Upper lobe of left lung (tissue), 6 donors: Measurements from ENCODE around the gene ESYT2. TPM values are rescaled to one million over a fixed set of nuclear protein-coding genes. Genes with fewer than 3 reads are reported as not detected.
"Not testable (repeated sequence)": the region's sequence is repeated elsewhere in the genome, so short reads cannot be mapped to it uniquely, and the experiment has no call there.

ENCODE experiments used
- ATAC-seq, 2 donors: fragments of 200-7000 bp; cut with Tn5 transposase; one replicate each; pipeline ENCODE4 v1.9.1; 2022; ENCODE audit warnings: mild to moderate bottlenecking in 2 of 2, moderate library complexity in 2 of 2; ENCODE audit not compliant: low FRiP score in 2 of 2
- DNase-seq, 2 donors: peaks; one replicate each; pipeline ENCODE4 v3.0.0-alpha.2; 2019 to 2020
- H3K27ac ChIP-seq, 4 donors: fragments of 200-600 bp; sonication (generic); one replicate each; pipeline ENCODE4 v1.5.1; 2016 to 2019
- H3K27me3 ChIP-seq, 4 donors: fragments of 200-600 bp; sonication (generic); one replicate each; pipeline ENCODE4 v1.5.1; 2017 to 2019
- H3K36me3 ChIP-seq, 4 donors: fragments of 200-600 bp; sonication (generic); one replicate each; pipeline ENCODE4 v1.5.1; 2016 to 2019
- H3K4me1 ChIP-seq, 4 donors: fragments of 200-600 bp; sonication (generic); one replicate each; pipeline ENCODE4 v1.5.1; 2018 to 2019
- H3K4me3 ChIP-seq, 4 donors: fragments of 200-600 bp; sonication (generic); one replicate each; pipeline ENCODE4 v1.5.1; 2017 to 2019; ENCODE audit warnings: mild to moderate bottlenecking in 2 of 4, moderate library complexity in 1 of 4
- H3K9me3 ChIP-seq, 4 donors: fragments of 200-600 bp; sonication (generic); one replicate each; pipeline ENCODE4 v1.5.1; 2018 to 2019
- EP300 ChIP-seq, 4 donors: sonication (generic); formaldehyde crosslinking; IDR thresholded peaks; one replicate each; pipeline ENCODE4 v1.5.1; 2017; ENCODE audit warnings: antibody characterized with exemption in 4 of 4, control low read depth in 2 of 4
- POLR2A ChIP-seq, 4 donors: fragments of 450-650 bp; IDR thresholded peaks; one replicate each; pipeline ENCODE4 v1.5.1; 2016 to 2017; ENCODE audit warnings: antibody characterized with exemption in 4 of 4, mild to moderate bottlenecking in 2 of 4
- POLR2AphosphoS5 ChIP-seq, 2 donors: sonication (generic); formaldehyde crosslinking; IDR thresholded peaks; one replicate each; pipeline ENCODE4 v1.5.1; 2017; ENCODE audit warnings: antibody characterized with exemption in 2 of 2
- WGBS, 2 donors: methylation state at CpG; one replicate each; pipeline ENCODE4 v1.1.5; 2017 to 2018; 5-methylcytosine and 5-hydroxymethylcytosine counted together
- total RNA-seq, 6 donors: library from RNA; depleted of rRNA in 4 of 6; stranded (reverse); fragments of >200 nt in 4 of 6; gene quantifications; one replicate each; pipeline versions ENCODE4 v1.1.0 to v1.2.1, GENCODE V29; 2016 to 2021
- TF ChIP-seq, protein P1 (sequence below), 6 experiments: fragments of 450-650 bp in 4 of 6; fragments of 200-600 bp in 2 of 6; sonication (generic) in 2 of 6; IDR thresholded peaks; one replicate each; pipeline ENCODE4 v1.5.1; 2016 to 2019; ENCODE audit warnings: antibody characterized with exemption in 6 of 6
- donor health status: DM: no; HTN: no; CAD: no; lungs with moderate emphysema.
- donor health status: DM: no; HTN: yes; CAD: no; lungs with severe emphysema.

The ESYT2 gene, protein sequence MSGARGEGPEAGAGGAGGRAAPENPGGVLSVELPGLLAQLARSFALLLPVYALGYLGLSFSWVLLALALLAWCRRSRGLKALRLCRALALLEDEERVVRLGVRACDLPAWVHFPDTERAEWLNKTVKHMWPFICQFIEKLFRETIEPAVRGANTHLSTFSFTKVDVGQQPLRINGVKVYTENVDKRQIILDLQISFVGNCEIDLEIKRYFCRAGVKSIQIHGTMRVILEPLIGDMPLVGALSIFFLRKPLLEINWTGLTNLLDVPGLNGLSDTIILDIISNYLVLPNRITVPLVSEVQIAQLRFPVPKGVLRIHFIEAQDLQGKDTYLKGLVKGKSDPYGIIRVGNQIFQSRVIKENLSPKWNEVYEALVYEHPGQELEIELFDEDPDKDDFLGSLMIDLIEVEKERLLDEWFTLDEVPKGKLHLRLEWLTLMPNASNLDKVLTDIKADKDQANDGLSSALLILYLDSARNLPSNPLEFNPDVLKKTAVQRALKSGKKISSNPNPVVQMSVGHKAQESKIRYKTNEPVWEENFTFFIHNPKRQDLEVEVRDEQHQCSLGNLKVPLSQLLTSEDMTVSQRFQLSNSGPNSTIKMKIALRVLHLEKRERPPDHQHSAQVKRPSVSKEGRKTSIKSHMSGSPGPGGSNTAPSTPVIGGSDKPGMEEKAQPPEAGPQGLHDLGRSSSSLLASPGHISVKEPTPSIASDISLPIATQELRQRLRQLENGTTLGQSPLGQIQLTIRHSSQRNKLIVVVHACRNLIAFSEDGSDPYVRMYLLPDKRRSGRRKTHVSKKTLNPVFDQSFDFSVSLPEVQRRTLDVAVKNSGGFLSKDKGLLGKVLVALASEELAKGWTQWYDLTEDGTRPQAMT
- total RNA-seq = 100 to 1,000 TPM in 2 of 6 donors, 10 to 100 TPM in 4; 60.7 to 115 (median 74.7) TPM

DNA sequence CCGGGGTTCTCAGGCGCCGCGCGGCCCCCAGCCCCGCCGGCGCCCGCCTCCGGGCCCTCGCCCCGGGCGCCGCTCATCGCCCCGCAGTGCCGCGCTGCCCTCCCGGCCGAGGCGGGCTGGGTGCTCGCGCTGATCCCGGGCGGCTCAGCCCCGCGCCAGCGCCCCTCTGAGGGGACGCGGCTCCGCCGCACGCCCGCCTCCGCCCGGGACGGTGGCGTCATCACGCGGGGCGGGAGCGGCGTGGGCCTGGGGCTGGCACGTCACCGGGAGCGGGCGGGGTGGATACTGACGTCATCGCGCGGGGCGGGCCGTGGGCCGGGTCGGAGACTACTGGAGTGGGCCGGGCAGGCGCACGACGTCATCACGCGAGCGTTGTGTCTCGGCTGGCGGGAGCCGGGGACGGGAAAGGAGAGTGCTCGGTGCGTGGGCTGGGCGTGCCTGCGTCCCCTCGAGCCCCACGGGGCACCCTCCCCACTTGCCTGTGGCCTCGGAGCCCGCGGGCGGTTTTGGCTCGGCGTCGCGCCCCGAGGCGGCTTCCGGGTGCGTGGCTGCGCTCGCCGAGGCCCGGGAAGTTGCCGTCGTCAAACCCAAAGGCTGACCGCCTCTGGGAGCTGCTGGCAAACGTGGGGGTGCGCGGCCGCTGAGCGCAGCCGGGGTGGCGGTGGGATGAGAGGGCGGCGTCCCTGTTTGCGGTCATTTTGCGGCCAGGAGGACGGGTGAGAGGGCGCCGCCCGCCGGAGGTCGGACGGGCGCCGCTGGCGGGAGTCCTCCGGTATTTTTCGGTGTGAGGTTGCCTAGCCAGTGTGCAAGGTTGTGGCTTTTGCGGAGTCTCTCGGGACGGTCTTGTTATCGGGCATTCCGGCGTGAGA lies at the start of gene ESYT2:
Gene ESYT2 (minus strand): TSS at position 168 of the 869 bp plus-strand sequence. CDS start 91 bp downstream, at position 77.
- Histone ChIP-seq H3K4me3 (peak within 1 kb of the TSS; percentile 86 to 93 (median 88)), H3K4me1 (peaks cover 17 to 26% (median 19%) of the 10 kb centered on the region in 4 donors), H3K9me3 (no peaks in the 10 kb centered on the region), H3K36me3 (peaks cover 0 to 14% (median 0%) of the 10 kb centered on the region in 4 donors), H3K27ac (peak within 1 kb of the TSS; percentile 96 to 100 (median 98)), H3K27me3 (no peaks in the 10 kb centered on the region)
- WGBS, 2 donors = 1% methylated on average over 13 to 35 of the region's 120 CpGs
- TF ChIP-seq, protein P1, sequence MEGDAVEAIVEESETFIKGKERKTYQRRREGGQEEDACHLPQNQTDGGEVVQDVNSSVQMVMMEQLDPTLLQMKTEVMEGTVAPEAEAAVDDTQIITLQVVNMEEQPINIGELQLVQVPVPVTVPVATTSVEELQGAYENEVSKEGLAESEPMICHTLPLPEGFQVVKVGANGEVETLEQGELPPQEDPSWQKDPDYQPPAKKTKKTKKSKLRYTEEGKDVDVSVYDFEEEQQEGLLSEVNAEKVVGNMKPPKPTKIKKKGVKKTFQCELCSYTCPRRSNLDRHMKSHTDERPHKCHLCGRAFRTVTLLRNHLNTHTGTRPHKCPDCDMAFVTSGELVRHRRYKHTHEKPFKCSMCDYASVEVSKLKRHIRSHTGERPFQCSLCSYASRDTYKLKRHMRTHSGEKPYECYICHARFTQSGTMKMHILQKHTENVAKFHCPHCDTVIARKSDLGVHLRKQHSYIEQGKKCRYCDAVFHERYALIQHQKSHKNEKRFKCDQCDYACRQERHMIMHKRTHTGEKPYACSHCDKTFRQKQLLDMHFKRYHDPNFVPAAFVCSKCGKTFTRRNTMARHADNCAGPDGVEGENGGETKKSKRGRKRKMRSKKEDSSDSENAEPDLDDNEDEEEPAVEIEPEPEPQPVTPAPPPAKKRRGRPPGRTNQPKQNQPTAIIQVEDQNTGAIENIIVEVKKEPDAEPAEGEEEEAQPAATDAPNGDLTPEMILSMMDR (IDR thresholded peaks at IDR 0.05) = peak in 4 of 6 experiments; percentile 30 to 51 (median 46)
- TF ChIP-seq POLR2AphosphoS5 (IDR thresholded peaks at IDR 0.05) = peak; percentile 98 to 99
- peak; percentile 81 to 99 (median 98) for TF ChIP-seq POLR2A (IDR thresholded peaks at IDR 0.05)
- peak in 2 of 4 donors; percentile 54 to 92 for TF ChIP-seq EP300 (IDR thresholded peaks at IDR 0.05)
- peak; percentile 96 to 97 for ATAC-seq
- DNase-seq = peak; percentile 98 to 100

DNA sequence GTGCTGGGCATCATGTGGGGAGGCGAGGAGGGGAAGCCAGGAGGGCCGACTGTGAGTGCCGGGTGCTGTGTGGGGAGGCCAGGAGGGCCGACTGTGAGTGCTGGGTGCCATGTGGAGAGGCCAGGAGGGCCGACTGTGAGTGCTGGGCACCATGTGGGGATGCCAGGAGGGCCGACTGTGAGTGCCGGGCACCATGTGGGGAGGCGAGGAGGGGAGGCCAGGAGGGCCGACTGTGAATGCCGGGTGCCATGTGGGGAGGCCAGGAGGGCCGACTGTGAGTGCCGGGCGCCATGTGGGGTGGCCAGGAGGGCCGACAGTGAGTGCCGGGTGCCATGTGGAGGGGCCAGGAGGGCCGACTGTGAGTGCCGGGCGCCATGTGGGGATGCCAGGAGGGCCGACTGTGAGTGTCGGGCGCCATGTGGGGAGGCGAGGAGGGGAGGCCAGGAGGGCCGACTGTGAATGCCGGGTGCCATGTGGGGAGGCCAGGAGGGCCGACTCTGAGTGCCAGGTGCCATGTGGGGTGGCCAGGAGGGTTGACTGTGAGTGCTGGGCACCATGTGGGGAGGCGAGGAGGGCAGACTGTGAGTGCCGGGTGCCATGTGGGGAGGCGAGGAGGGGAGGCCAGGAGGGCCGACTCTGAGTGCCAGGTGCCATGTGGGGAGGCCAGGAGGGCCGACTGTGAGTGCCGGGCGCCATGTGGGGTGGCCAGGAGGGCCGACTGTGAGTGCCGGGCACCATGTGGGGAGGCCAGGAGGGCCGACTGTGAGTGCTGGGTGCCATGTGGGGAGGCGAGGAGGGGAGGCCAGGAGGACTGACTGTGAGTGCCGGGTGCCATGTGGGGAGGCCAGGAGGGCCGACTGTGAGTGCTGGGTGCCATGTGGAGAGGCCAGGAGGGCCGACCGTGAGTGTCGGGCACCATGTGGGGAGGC lies 49.1 kb upstream of the ESYT2 start:
- not testable (repeated sequence) for H3K4me1 ChIP-seq, H3K27me3 ChIP-seq, ATAC-seq, H3K4me3 ChIP-seq, H3K27ac ChIP-seq, DNase-seq, H3K9me3 ChIP-seq
- 93 to 94% methylated on average over 40 to 41 of the region's 41 CpGs for whole genome bisulfite sequencing, 2 donors
- H3K36me3 ChIP-seq = peaks cover 8 to 82% (median 40%) of the 10 kb centered on the region in 4 donors

DNA sequence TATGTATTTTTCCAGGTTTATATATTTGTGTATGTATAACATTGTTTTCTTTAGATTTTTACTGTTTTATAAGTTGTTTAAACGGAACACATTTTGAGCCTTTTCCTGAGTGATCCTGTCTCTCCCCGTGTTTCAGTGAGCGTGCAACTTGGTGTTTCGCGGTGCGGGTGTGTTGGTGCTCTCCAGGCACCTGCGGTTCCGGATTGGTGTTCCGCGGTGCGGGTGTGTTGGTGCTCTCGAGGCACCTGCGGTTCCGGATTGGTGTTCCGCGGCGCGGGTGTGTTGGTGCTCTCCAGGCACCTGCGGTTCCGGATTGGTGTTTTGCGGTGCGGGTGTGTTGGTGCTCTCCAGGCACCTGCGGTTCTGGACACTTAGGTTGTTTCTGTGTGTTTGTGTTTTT lies 47.7 kb upstream of the ESYT2 start:
- H3K9me3 ChIP-seq = no peaks in the 10 kb centered on the region
- DNase-seq = peak in 1 of 2 donors; percentile 58
- ATAC-seq = no peak
- H3K27ac ChIP-seq = no peak overlapping the region
- no peak for TF ChIP-seq POLR2A (IDR thresholded peaks at IDR 0.05)
- no peaks in the 10 kb centered on the region for H3K4me1 ChIP-seq
- H3K36me3 ChIP-seq = peaks cover 8 to 88% (median 46%) of the 10 kb centered on the region in 4 donors
- no peaks in the 10 kb centered on the region for H3K27me3 ChIP-seq
- no peak overlapping the region for H3K4me3 ChIP-seq
- 95 to 99% methylated on average over 23 of the region's 23 CpGs for WGBS, 2 donors

DNA sequence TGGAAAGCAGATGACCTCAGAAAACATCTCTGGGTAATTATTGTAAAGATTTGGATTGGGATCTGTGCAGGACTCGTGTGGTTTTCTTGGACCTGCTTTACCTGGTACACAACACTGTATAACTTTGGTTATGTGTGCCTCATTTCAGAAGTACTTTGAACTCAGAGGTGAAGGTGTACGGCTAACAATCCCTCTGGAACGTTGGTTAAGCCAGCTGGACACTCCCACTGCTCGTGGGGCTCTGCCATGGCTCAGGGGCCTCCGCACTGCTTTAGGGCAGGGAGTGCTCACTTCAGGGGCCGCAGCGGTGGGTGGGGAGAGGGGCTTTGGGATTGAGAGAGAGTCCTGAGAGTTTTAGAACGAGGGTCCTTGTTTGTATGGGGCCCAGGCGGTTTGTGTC lies 40.6 kb upstream of the ESYT2 start:
- 93 to 95% methylated on average over 7 to 9 of the region's 9 CpGs for WGBS, 2 donors
- no peak for DNase-seq
- no peak overlapping the region for H3K27ac ChIP-seq
- no peak overlapping the region for H3K4me3 ChIP-seq
- no peak for ATAC-seq
- peaks cover 4 to 41% (median 22%) of the 10 kb centered on the region in 4 donors for H3K36me3 ChIP-seq
- no peaks in the 10 kb centered on the region for H3K9me3 ChIP-seq
- peaks cover 3 to 11% (median 9%) of the 10 kb centered on the region in 4 donors for H3K4me1 ChIP-seq
- TF ChIP-seq EP300 (IDR thresholded peaks at IDR 0.05) = no peak
- no peak for TF ChIP-seq POLR2AphosphoS5 (IDR thresholded peaks at IDR 0.05)
- no peak for TF ChIP-seq POLR2A (IDR thresholded peaks at IDR 0.05)
- no peaks in the 10 kb centered on the region for H3K27me3 ChIP-seq

DNA sequence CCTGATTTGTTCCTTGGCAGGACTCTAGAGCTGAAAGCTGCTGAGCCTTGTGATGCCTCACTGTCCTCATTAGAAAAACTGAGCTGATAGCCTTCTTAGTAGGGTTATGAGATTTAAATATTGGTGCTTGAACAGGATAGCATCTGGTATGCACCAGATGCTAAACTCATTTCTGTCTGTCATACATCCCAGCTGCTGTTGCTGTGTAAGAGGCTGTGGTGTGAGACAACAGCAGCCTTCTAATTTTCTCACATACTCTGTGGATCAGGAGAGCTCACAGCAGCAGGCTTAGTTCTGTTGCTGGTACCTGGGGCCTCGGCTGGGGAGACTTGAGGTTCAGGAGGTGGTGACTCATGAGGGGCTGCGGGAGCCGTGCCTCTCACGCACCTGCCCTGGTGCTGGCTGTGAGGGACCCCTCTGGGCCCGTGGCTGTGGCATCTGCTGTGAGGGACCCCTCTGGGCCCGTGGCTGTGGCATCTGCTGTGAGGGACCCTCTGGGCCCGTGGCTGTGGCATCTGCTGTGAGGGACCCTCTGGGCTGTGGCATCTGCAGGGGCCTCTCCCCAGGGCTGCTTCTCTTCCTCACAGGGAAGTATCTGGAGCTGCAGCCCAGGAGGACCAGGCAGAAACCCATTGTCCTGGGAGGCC lies 39.6 kb upstream of the ESYT2 start:
- ATAC-seq = no peak
- H3K4me1 ChIP-seq = peaks cover 11 to 19% (median 16%) of the 10 kb centered on the region in 4 donors

More for the DNA sequence above, 39.6 kb upstream of the ESYT2 start:
- 87 to 100% methylated on average over 1 to 5 of the region's 7 CpGs for WGBS, 2 donors
- TF ChIP-seq, protein P1 (IDR thresholded peaks at IDR 0.05) = no peak
- TF ChIP-seq POLR2AphosphoS5 (IDR thresholded peaks at IDR 0.05) = no peak
- TF ChIP-seq EP300 (IDR thresholded peaks at IDR 0.05) = no peak
- no peak for TF ChIP-seq POLR2A (IDR thresholded peaks at IDR 0.05)
- H3K27me3 ChIP-seq = no peaks in the 10 kb centered on the region
- no peaks in the 10 kb centered on the region for H3K9me3 ChIP-seq
- no peak overlapping the region for H3K27ac ChIP-seq
- H3K4me3 ChIP-seq = no peak overlapping the region
- DNase-seq = no peak
- H3K36me3 ChIP-seq = peaks cover 4 to 31% (median 20%) of the 10 kb centered on the region in 4 donors
